ENCODE results near the gene PRDX6. TPM values are rescaled to one million over a fixed set of nuclear protein-coding genes. Genes with fewer than 3 reads are reported as not detected.

Gene PRDX6
- total and polyA plus RNA-seq, 2 of the 8 experiments (the other 6 are each of a cell fraction or from before 2014, with no cell fraction given), result 348 to 677 TPM

DNA sequence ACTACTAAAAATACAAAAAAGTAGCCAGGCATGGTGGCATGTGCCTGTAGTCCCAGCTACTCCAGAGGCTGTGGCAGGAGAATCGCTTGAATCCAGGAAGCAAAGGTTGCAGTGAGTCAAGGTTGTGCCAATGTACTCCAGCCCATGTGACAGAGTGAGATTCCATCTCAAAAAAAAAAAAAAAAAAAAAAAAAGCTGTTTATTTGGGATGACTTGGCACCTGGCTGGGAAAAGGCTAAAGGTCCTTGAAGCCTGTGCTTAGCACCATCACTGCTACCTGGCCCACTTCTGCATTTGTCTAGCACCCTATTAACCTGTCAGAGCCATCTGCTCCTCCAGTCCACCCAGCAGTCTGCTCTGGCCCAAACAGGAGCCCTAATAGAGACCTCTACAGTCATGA is 25.0 kb downstream of the PRDX6 start (continued):
- TF ChIP-seq GABPA (IDR thresholded peaks at IDR 0.05; ENCODE audit: borderline replicate concordance, insufficient read depth, low read length), result no peak
- TF ChIP-seq SAP30 (IDR thresholded peaks at IDR 0.05; ENCODE audit: insufficient read depth, insufficient replicate concordance, low read length), result no peak
- no peak for TF ChIP-seq TAF1 (IDR thresholded peaks at IDR 0.05; ENCODE audit: low read depth, low read length)
- no peak for TF ChIP-seq SP2 (IDR thresholded peaks at IDR 0.05; ENCODE audit: low read length)
- no peak for TF ChIP-seq SUZ12 (IDR thresholded peaks at IDR 0.05; ENCODE audit: low read length)
- TF ChIP-seq CHD1 (IDR thresholded peaks at IDR 0.05; ENCODE audit: low read depth, low read length), result no peak

All from H1 (cell line).